RWPE2 (cell line): ENCODE results near the gene VDAC2.
"Not testable (repeated sequence)": the region's sequence is repeated elsewhere in the genome, so short reads cannot be mapped to it uniquely, and the experiment has no call there.

Experiments used
- ATAC-seq: fragments of 200-7000 bp; cut with Tn5 transposase; 3 replicates; pipeline ENCODE4 v1.9.1; 2021; ENCODE audit warnings: low read depth
- DNase-seq: peaks from one replicate; pipeline ENCODE4 v3.0.0-alpha.2; 2020; ENCODE audit warnings: low spot score
- H3K27ac ChIP-seq: fragments of 450-650 bp; 2 replicates; pipeline ENCODE4 v1.5.1; 2017; ENCODE audit warnings: mild to moderate bottlenecking; ENCODE audit not compliant: poor library complexity, severe bottlenecking
- H3K27me3 ChIP-seq: fragments of 250-450 bp; sonication (Bioruptor Pico); 2 replicates; pipeline ENCODE4 v1.5.1; 2021; ENCODE audit warnings: mild to moderate bottlenecking, moderate library complexity; ENCODE audit not compliant: insufficient read depth, poor library complexity, severe bottlenecking
- H3K36me3 ChIP-seq: fragments of 250-450 bp; sonication (Bioruptor Pico); 2 replicates; pipeline ENCODE4 v1.5.1; 2020; ENCODE audit warnings: low read depth, mild to moderate bottlenecking, moderate library complexity
- H3K4me1 ChIP-seq: fragments of 250-450 bp; sonication (Bioruptor Pico); 2 replicates; pipeline ENCODE4 v1.5.1; 2021; ENCODE audit warnings: mild to moderate bottlenecking, moderate library complexity; ENCODE audit not compliant: insufficient read depth, poor library complexity, severe bottlenecking
- H3K4me3 ChIP-seq: fragments of 250-450 bp; sonication (Bioruptor Pico); 2 replicates; pipeline ENCODE4 v1.5.1; 2021; ENCODE audit warnings: mild to moderate bottlenecking, moderate library complexity; ENCODE audit not compliant: severe bottlenecking
- H3K9me3 ChIP-seq: fragments of 250-450 bp; sonication (Bioruptor Pico); 2 replicates; pipeline ENCODE4 v1.5.1; 2021; ENCODE audit warnings: mild to moderate bottlenecking, moderate library complexity; ENCODE audit not compliant: severe bottlenecking
- CTCF ChIP-seq: fragments of 450-650 bp; IDR thresholded peaks from one replicate; pipeline ENCODE4 v1.5.1; 2017; ENCODE audit warnings: mild to moderate bottlenecking, moderate library complexity; ENCODE audit not compliant: poor library complexity, severe bottlenecking

VDAC2 gene

GRCh38 chr10:75180592-75180991 lies 30.0 kb upstream of the VDAC2 start:
- no peak for DNase-seq
- H3K36me3 ChIP-seq, result peaks cover 32% of the 10 kb centered on the region
- H3K4me3 ChIP-seq, result no peak overlapping the region
- no peak for TF ChIP-seq CTCF
- H3K27me3 ChIP-seq, result no peaks in the 10 kb centered on the region
- H3K9me3 ChIP-seq, result no peaks in the 10 kb centered on the region
- no peak overlapping the region for H3K27ac ChIP-seq
- no peak for ATAC-seq
- no peaks in the 10 kb centered on the region for H3K4me1 ChIP-seq

GRCh38 chr10:75181073-75181472 lies 29.5 kb upstream of the VDAC2 start:
- no peaks in the 10 kb centered on the region for H3K27me3 ChIP-seq
- no peak overlapping the region for H3K4me3 ChIP-seq
- H3K4me1 ChIP-seq, result no peaks in the 10 kb centered on the region
- no peak for TF ChIP-seq CTCF
- no peaks in the 10 kb centered on the region for H3K9me3 ChIP-seq
- peaks cover 27% of the 10 kb centered on the region for H3K36me3 ChIP-seq
- ATAC-seq (no peak), DNase-seq (no peak)
- no peak overlapping the region for H3K27ac ChIP-seq

GRCh38 chr10:75186310-75186709 lies 24.3 kb upstream of the VDAC2 start:
- ATAC-seq (no peak), DNase-seq (no peak)
- no peaks in the 10 kb centered on the region for H3K27me3 ChIP-seq
- no peak overlapping the region for H3K4me3 ChIP-seq
- no peak for TF ChIP-seq CTCF
- peaks cover 4% of the 10 kb centered on the region; the same call in 1 of the 2 replicates for H3K36me3 ChIP-seq
- H3K9me3 ChIP-seq, result no peaks in the 10 kb centered on the region
- H3K27ac ChIP-seq, result no peak overlapping the region
- H3K4me1 ChIP-seq, result peaks cover 8% of the 10 kb centered on the region

GRCh38 chr10:75187961-75188426 lies 22.6 kb upstream of the VDAC2 start:
- H3K27ac ChIP-seq, result peak overlapping the region; percentile 39

DNA sequence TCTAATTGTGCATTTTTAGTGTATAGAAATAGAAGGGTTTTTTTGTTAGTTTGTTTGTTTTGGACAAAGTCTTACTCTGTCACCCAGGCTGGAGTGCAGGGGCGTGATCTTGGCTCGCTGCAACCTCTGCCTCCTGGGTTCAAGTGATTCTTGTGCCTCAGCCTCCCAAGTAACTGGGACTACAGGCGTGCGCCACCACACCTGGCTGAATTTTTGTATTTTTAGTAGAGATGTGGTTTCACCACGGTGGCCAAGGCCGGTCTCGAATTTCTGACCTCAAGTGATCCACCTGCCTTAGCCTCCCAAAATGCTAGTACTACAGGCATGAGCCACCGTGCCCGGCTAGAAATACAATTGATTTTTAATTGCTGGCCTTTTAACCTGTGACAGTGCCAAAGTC lies 22.1 kb upstream of the VDAC2 start:
- H3K27ac ChIP-seq, result peak overlapping the region; percentile 39
- H3K4me1 ChIP-seq, result peaks cover 21% of the 10 kb centered on the region
- not testable (repeated sequence) for H3K9me3 ChIP-seq, ATAC-seq, DNase-seq, H3K36me3 ChIP-seq, H3K27me3 ChIP-seq, H3K4me3 ChIP-seq

More at GRCh38 chr10:75187961-75188426, 22.6 kb upstream of the VDAC2 start:
- Histone ChIP-seq H3K9me3 (no peaks in the 10 kb centered on the region), H3K36me3 (no peaks in the 10 kb centered on the region), H3K4me3 (no peak overlapping the region), H3K27me3 (no peaks in the 10 kb centered on the region), H3K4me1 (peaks cover 21% of the 10 kb centered on the region)
- DNase-seq (no peak), ATAC-seq (peak; percentile 58)
- peak; percentile 94 for TF ChIP-seq CTCF
